HL-60 (cell line): ENCODE measurements around the gene ZMPSTE24.
"Not testable (repeated sequence)": the region's sequence is repeated elsewhere in the genome, so short reads cannot be mapped to it uniquely, and the experiment has no call there.

Experiments used
- CTCF ChIP-seq: IDR thresholded peaks from one replicate; pipeline ENCODE4 v1.5.1; 2011; ENCODE audit warnings: low read length, control low read depth, inconsistent platforms; ENCODE audit not compliant: insufficient read depth
- GABPA ChIP-seq: IDR thresholded peaks from 2 replicates; pipeline ENCODE4 v1.6.1; 2012; ENCODE audit warnings: low read depth
- POLR2AphosphoS5 ChIP-seq: IDR thresholded peaks from 2 replicates; pipeline ENCODE4 v1.6.1; 2012; ENCODE audit warnings: low read depth
- REST ChIP-seq: IDR thresholded peaks from 2 replicates; pipeline ENCODE4 v1.6.1; 2012; ENCODE audit warnings: low read depth; ENCODE audit not compliant: insufficient replicate concordance
- SPI1 ChIP-seq: IDR thresholded peaks from 2 replicates; pipeline ENCODE4 v1.6.1; 2012; ENCODE audit warnings: low read depth, mild to moderate bottlenecking, borderline replicate concordance

GRCh38 chr1:40342381-40342717 lies 84.3 kb downstream of the ZMPSTE24 start:
- TF ChIP-seq CTCF, POLR2AphosphoS5, GABPA, REST, SPI1: not testable (repeated sequence)
